IPS DF 4.7 (cell line): ENCODE results near the gene NUP58.

Experiments used
- DNase-seq: peaks from one replicate; pipeline ENCODE4 v3.0.0-alpha.2; 2013; ENCODE audit warnings: low spot score; ENCODE audit errors: extremely low read depth

NUP58 gene

GRCh38 chr13:25301347-25302113 is at the start of gene NUP58:
Gene NUP58 (plus strand): TSS chr13:25301625. CDS start chr13:25301774, 149 bp downstream.
- peak; percentile 84 for DNase-seq

- DNase-seq = no peak
Observed at GRCh38 chr13:25252225-25252624, 49.2 kb upstream of the NUP58 start.

DNA sequence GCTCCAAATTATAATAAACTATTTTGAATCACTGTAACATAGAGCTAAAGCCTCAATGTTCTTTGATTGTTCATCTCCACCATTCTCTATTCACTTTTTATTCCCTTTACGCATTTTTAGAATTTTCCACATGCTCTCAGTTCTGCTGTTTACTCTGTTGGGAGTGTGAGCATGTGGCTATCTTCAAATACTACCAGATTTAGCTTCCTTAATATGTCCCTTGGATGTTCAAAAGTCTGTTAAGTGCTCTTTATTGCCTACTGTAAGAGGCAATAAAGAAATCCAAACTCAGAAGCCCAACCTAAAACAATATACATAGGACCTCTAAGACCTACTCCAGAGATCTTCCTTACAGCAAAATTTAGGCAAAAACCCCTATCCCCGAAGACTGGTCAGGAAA is 48.7 kb upstream of the NUP58 start:
- DNase-seq = no peak

- no peak for DNase-seq
Observed at GRCh38 chr13:25253702-25254101, 47.7 kb upstream of the NUP58 start.

DNA sequence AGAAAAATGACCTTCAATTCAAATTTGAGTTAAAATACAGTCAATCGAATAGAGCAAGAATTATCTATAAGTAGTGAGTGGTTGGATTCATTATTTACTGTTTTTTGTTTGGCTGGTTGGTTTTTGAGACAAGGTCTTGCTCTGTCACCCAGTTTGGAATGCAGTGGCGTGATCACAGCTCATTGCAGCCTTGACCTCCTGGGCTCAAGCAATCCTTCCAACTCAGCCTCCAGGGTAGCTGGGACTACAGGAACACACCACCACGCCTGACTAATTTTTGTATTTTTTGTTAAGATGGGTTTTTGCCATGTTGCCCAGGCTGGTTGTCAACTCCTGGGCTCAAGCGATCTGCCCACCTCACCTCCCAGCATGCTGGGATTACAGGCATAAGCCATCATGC is 39.2 kb upstream of the NUP58 start:
- no peak for DNase-seq

DNA sequence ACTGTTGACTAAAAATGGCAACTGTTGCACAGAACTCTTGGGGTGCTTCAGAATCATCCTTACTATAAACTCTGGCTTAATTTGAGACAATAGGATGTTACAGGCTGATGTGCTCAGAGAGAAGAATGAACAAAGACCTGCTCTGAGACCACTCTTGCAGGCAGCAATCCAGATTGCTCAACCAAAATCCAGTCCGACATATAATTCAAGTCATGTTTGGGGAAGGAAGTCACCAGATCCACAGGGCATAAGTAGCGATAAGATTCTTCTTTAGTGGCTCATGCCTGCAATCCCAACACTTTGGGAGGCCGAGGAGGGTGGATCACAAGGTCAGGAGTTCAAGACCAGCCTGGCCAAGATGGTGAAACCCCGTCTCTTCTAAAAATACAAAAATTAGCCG is 34.7 kb upstream of the NUP58 start:
- DNase-seq = no peak

DNA sequence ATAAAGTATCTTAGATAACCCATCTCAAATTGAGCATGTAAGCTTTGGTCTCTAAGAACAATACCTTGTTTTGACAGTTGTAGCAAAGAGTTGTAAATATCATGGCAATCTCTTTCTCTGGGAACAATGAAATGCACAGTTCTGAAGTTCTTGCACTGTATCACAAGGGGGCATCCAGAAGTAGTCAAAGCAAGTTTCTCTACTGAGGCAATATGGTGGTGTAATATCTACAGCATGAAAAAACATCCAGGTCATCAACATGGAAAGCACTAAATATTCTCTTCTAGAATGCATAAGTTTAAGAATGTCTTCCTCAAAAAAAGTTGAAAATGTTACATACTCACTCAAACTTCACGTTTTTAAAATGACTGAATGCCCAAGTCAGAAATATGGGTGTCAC is 33.7 kb upstream of the NUP58 start:
- no peak for DNase-seq

GRCh38 chr13:25268561-25268960 is 32.9 kb upstream of the NUP58 start:
- no peak for DNase-seq

DNA sequence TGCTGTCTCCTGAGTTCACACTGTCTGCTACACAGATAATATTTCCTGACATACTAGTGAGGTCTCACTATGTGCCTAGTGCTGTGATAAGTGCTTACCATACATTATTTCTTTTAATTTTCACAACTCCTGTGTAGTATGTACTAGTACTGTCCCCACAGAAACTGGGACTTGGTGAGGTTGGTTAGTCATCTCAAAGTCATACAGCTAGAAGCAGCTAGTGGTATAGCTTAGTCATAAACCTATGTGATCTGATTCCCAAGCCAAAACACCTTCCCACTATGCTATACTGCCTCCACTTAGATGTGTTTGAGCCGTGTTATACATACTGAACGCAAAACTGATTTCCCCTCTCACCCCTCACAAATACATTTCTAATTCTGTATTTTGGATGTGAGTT is 24.7 kb upstream of the NUP58 start:
- no peak for DNase-seq

DNA sequence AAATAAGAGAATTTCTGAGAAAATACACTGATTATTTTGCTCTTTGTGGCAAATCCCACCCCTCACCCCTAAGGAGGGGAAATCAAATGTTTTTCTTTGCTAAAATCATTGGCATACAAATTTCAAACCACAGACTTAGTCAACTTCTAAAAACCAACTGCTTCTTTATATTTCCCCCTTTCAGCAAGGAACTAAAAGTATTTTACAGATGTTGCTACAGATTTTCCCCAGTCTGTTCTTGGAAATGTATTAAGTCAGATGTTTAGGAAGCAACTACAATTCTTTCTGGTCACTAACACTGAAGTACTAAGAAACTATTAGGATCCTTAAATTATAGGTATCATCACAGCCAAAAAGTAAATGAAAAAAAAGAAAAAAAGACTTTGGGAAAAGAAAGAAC is 21.0 kb upstream of the NUP58 start:
- no peak for DNase-seq

GRCh38 chr13:25281193-25281934 is 20.1 kb upstream of the NUP58 start:
- DNase-seq = no peak

DNA sequence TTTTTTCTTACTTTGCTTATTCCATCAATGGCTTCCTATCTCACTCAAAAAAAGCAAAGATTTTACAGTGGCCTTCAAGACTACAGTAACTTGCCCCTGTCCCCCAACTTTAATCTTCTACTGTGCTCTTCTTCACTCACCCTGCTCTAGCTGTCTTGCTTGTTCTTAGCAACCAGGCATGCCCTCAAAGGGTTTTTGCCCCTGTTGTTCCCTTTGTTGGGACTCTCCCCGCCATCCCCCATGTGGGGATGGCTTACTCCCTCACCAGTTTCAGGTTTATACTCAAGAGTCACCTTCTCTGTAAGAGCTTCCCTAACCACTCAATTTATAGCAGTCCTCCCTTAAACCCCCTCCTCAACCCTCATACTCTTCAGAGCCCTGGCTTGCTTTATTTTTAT is 19.5 kb upstream of the NUP58 start:
- no peak for DNase-seq

GRCh38 chr13:25286308-25286968 is 15.0 kb upstream of the NUP58 start:
- no peak for DNase-seq

DNA sequence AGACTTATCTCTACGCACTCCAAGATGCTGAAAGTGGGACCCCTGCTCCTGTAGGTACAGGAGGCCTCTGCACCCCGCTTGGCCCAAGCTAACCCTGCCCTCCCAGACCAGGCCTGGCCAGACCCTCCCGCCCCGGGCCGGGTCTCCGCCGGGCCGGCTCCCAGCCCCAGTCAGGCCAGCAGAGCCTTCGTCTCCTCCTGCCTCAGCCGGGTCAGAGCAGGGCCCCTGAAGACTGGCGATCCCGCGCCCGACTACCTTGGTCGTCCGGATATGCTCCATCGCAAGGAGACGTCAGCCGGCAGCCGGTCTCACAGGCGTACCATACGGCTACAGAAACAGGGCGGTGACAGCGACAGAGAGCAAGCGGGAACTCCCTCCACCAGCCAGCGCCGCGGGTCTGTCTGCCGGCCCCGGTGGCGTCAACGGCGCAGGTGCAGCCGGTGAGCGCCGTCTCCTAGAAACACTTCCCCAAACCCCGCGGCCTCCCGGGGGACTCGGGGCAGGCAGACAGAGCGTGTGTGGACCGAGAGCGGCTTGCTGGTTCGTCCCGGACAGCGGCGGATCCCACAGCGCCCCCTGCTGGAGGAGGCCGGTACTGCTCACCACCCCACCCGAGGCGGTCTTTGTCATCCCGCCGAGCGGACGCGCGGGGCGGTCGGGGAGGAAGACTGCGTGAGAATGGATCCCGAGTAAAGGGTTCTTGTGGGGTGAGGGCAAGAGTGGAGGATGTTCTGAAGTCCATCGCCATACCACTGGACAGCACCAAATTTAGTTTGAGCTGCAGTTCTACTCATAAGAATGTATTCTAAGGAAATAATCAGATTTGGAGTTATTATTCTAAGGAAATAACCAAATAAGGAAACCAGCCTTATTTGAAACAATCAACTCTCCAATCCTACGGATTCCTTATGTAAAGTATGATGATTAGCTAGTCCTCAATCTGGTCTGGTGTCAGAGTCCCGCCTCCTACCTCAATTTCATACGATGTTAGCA is 14.2 kb upstream of the NUP58 start, which contains the start of gene MTMR6:
Gene MTMR6, minus strand, starts transcription at position 520 of the 993 bp plus-strand sequence. Its CDS starts 241 bp downstream, at position 279.
- no peak for DNase-seq

GRCh38 chr13:25288966-25289365 is 12.5 kb upstream of the NUP58 start:
- DNase-seq = no peak

DNA sequence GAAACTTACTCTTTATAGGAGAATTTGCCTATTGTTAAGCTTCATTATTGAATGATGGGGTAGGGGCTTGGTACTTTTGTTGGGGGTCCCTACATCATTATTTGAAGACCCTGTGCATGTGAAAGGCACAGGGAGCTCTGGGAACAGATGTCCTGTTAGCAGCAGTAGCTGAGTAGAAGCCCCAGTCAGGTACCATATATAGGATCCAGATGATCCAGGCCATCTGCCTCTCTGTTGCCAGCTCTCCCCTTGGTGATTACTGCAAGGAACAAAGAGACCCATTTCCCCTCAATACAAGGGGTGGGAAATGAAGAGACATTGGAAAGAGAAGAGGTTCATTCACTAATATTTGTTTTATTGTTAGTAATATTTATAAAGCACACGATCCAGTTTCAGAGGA is 9.7 kb upstream of the NUP58 start:
- DNase-seq = no peak

DNA sequence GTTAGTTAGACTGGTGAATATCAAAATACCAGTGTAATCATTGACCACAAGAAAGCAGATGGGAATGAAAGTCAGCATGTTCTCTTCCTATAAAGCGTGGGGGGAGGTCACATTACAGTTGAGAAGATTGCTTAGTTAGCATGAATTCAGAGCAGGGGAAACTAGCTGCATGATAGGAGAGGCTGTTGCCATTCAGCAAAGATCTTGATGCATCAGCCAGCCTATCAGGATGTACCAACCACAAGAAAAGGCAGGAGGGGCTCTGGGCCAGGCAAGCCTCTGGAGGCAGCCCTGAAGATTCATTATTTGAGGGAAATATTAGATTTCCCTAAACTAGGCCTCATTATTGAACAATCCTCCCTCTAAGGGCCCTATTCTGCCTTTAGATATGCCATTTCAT is 9.1 kb upstream of the NUP58 start:
- no peak for DNase-seq

GRCh38 chr13:25295228-25295627 is 6.2 kb upstream of the NUP58 start:
- DNase-seq = no peak

- no peak for DNase-seq
Observed at GRCh38 chr13:25295701-25296100, 5.7 kb upstream of the NUP58 start.

- DNase-seq = no peak
Observed at GRCh38 chr13:25300861-25301346, 521 bp upstream of the NUP58 start.

DNA sequence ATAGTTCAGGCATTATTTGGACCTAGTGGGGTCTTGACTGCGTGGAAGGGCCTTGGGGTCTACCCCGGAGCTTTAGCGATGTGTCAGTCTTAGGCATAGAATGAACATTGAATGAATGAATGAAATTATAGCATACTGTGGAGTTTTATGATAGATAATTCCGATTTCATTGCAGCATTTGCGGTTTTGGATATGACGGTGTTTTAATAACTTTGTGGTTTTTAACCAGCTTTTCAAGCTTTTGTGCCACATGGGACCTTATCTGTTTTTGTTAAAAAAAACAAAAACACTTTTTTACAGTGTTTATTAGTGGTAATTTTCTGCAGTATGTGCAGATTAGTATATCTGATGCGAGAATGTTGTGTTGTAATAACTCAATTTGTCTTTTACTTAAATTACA is 696 bp downstream of the NUP58 start:
- no peak for DNase-seq
